ENCODE data around the gene EGR4. TPM values are rescaled to one million over a fixed set of nuclear protein-coding genes. Genes with fewer than 3 reads are reported as not detected.

The EGR4 gene
- total RNA-seq: not detected

GRCh38 chr2:73293534-73294171, at the start of gene EGR4:
TSS of gene EGR4 (minus strand) at chr2:73293548. CDS start at chr2:73293317, 231 bp downstream.

GRCh38 chr2:73284296-73285158, 8.8 kb downstream of the EGR4 start, which contains the start of gene FBXO41:
TSS of gene FBXO41 (minus strand) at chr2:73284478. CDS start at chr2:73269630, 14,848 bp downstream.

Small RNA genes lying within 50 kb of the gene (small RNA-seq; reads per million reads assigned to genes)
- not detected for gene RNU6-111P (ENCODE audit: low replicate concordance)

Other genes with a start within 250 kb of the EGR4 start
- gene SFXN5, start 221.8 kb downstream of the EGR4 start, total RNA-seq: 31.6 TPM
- gene RAB11FIP5, start 180.6 kb downstream of the EGR4 start, total RNA-seq: 9.1 TPM
- not detected for gene NOTO, start 91.0 kb downstream of the EGR4 start, total RNA-seq
- 32.9 TPM for gene SMYD5, start 79.3 kb downstream of the EGR4 start, total RNA-seq
- 6.9 TPM for gene PRADC1, start 60.3 kb downstream of the EGR4 start, total RNA-seq
- 155 TPM for gene CCT7, start 59.2 kb downstream of the EGR4 start, total RNA-seq
- 28.8 TPM for gene FBXO41, start 9.1 kb downstream of the EGR4 start, total RNA-seq
- 145 TPM for gene ALMS1, start 92.3 kb upstream of the EGR4 start, total RNA-seq

All from parietal lobe (tissue), 2 donors.